Caki2 (cell line): ENCODE results near the gene SKOR1. TPM values are rescaled to one million over a fixed set of nuclear protein-coding genes. Genes with fewer than 3 reads are reported as not detected.

Source experiments
- DNase-seq: peaks from one replicate; pipeline ENCODE4 v3.0.0-alpha.2; 2015; ENCODE audit warnings: low read depth
- in situ Hi-C: cut with HindIII; loops from 2 replicates; pipeline ENCODE4 v1.10.0; 2016; ENCODE audit warnings: low sequenced_read_pairs, low pct_unique_long_range_greater_than_20kb, mixed read lengths
- total RNA-seq: library from RNA; depleted of rRNA; stranded (reverse); fragments of >200 nt; shearing (Covaris generic); gene quantifications from 2 replicates; pipeline ENCODE4 v1.2.3, GENCODE V29; 2014; ENCODE audit warnings: low replicate concordance

The SKOR1 gene
- total RNA-seq, 1 experiment from 2014 or later, result 0.61 TPM

- peak; percentile 29 for DNase-seq
- in situ Hi-C loops, result no loop called here
Observed at GRCh38 chr15:67838789-67839332, 13.6 kb downstream of the SKOR1 start.

GRCh38 chr15:67839499-67839928 lies 14.2 kb downstream of the SKOR1 start:
- peak; percentile 80 for DNase-seq
- in situ Hi-C loops, result no loop called here

DNA sequence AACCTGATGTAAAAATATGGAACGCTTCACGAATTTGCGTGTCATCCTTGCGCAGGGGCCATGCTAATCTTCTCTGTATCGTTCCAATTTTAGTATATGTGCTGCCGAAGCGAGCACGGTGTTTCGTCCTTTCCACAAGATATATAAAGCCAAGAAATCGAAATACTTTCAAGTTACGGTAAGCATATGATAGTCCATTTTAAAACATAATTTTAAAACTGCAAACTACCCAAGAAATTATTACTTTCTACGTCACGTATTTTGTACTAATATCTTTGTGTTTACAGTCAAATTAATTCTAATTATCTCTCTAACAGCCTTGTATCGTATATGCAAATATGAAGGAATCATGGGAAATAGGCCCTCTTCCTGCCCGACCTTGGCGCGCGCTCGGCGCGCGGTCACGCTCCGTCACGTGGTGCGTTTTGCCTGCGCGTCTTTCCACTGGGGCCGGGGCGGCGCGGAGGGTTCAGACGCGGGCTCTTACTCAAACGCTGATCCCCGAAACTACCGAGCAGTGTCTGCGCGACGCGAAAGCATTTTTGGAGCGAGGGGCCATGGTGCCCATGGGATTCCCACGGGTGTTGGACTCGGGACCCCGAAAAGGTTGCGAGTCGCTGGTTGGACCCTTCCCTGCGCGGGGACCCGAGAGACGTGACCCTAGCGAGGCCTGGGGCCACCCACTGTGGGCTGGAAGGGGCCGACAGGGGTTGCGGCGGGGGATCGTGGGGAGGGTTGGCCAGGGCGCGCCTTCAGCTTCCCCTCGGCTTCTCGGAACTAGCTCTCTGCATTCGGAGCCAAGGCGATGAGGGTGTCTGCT lies 14.8 kb downstream of the SKOR1 start, which contains the start of gene RNU6-1:
Gene RNU6-1 (minus strand): TSS at position 117 of the 820 bp plus-strand sequence.
- DNase-seq, result peak; percentile 90
- in situ Hi-C loops, result no loop called here

- DNase-seq, result peak; percentile 52
- in situ Hi-C loops, result no loop called here
Observed at GRCh38 chr15:67840749-67841512, 15.6 kb downstream of the SKOR1 start.

- DNase-seq, result no peak
- in situ Hi-C loops, result no loop called here
Observed at GRCh38 chr15:67841513-67841762, 16.1 kb downstream of the SKOR1 start.

DNA sequence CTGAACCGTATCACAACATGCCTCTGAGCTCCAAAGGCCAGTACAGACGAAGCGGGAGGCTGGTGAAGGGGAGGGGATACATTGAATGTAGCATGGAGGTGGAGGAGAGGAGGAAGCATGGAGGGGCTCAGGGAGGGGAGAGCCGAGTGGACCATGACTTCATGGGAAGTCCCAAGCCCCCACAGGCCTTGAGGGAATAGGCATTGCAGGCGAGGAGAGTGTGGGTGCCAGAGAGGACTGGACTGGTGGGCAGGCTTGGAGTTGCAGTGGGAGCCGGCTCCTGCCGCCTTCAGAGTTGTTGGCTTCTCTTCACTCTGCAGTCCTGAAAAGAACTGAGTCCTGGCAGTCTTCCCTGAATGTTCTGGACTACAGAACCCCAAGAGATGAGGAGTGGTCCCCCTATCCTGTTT lies 17.8 kb downstream of the SKOR1 start:
- in situ Hi-C loops, result no loop called here
- DNase-seq, result no peak

GRCh38 chr15:67843571-67844387 lies 18.5 kb downstream of the SKOR1 start:
- no peak for DNase-seq
- in situ Hi-C loops, result no loop called here

GRCh38 chr15:67845974-67846373 lies 20.7 kb downstream of the SKOR1 start:
- DNase-seq, result no peak
- in situ Hi-C loops, result no loop called here

DNA sequence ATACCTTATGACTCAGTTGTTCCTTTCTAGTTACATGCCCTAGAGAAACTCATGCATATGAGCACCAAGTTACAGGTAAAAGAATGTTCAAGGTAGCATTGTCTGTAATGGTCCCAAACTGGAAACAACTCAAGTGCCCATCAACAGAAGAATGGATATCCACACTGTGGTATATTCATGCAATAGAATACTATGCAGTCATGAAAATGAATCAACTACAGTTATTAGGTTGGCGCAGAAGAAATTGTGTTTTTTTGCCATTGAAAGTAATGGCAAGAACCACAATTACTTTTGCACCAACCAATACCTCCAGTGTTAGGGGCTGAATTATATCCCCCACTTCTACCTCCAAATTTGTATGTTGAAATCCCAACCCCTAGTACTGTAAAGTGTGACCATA lies 24.2 kb downstream of the SKOR1 start:
- in situ Hi-C loops, result no loop called here
- DNase-seq, result no peak

- DNase-seq, result no peak
- in situ Hi-C loops, result no loop called here
Observed at GRCh38 chr15:67850336-67850735, 25.0 kb downstream of the SKOR1 start.

DNA sequence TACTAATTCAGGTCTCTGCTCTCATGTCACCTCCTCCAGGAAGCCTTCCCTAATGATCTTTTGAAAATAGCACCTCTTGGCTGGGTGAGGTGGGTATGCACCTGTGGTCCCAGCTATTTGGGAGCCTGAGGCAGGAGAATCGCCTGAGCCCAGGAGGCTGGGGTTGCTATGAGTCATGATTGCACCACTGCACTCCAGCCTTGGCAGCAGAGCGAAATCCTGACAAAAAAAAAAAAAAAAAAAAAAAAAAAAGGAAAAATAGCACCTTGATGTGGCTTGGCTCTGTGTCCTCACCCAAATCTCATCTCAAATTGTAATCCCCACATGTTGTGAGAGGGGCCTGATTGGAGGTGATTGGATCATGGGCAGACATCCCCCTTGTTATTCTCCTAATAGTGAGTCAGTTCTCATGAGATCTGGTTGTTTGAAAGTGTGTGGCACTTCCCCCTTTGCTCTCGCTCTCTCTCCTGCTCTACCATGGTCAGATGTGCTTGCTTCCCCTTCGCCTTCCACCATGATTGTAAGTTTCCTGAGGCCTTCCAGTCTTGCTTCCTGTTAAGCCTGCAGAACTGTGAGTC lies 25.8 kb downstream of the SKOR1 start:
- no peak for DNase-seq
- in situ Hi-C loops, result no loop called here

DNA sequence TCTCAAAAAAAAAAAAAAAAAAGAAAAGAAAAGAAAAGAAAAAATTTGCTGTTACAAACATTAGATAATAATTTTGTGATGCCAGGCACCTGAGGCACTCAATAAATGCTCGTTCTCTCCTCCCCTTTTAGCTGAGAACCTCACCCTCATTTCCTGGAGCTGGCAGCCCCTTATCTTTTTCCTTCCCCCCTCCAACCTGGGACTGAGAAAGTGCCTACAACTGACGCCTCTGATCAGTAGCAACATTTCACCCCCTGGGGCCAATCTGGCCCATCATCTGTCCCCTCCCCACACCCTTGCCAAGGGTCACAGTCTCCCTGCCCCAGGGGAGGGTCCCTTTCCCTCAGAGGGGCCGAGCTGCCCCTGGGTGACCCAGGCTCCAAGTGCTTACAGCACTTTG lies 27.1 kb downstream of the SKOR1 start:
- DNase-seq, result no peak

GRCh38 chr15:67853454-67853853 lies 28.1 kb downstream of the SKOR1 start:
- in situ Hi-C loops, result no loop called here

More for the DNA sequence above, 27.1 kb downstream of the SKOR1 start:
- in situ Hi-C loops, result no loop called here

DNA sequence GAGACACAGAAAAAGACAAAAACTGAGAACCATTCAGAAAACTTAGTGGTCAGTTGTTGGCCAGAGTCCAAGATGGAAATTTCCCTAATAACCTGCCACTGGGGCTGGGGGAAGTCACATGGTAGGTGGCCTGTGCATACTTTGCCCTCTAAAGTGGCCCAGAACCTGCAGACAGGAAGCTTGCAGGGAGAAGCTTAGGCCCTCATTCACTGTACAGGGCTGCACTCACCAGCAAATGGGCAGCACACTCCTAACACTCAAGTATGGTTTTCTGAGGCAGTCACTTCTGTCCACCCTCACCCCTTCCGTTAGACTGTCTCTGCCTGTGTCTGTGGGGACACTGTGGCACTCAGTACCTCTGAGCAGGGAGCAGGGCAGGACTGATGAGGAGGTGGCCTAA lies 29.0 kb downstream of the SKOR1 start:
- in situ Hi-C loops, result no loop called here
- DNase-seq, result no peak

More at GRCh38 chr15:67853454-67853853, 28.1 kb downstream of the SKOR1 start:
- DNase-seq, result no peak

DNA sequence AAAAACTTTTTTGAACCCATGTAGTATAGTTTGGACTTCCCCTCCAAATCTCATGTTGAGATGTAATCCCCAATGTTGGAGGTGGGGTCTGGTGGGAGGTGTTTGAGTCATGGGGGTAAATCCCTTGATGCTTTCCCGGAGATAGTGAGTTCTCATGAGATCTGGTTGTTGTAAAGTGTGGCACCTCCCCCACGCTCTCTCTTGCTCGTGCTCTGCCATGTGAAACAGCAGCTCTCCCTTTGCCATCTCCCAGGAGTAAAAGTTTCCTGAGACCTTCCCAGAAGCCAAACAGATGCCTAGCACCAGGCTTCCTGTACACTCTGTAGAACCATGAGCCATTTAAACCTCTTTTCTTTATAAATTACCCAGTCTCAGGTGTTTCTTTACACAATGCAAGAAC lies 30.5 kb downstream of the SKOR1 start:
- DNase-seq, result no peak
- in situ Hi-C loops, result no loop called here

GRCh38 chr15:67857220-67857619 lies 31.9 kb downstream of the SKOR1 start:
- in situ Hi-C loops, result no loop called here
- no peak for DNase-seq

DNA sequence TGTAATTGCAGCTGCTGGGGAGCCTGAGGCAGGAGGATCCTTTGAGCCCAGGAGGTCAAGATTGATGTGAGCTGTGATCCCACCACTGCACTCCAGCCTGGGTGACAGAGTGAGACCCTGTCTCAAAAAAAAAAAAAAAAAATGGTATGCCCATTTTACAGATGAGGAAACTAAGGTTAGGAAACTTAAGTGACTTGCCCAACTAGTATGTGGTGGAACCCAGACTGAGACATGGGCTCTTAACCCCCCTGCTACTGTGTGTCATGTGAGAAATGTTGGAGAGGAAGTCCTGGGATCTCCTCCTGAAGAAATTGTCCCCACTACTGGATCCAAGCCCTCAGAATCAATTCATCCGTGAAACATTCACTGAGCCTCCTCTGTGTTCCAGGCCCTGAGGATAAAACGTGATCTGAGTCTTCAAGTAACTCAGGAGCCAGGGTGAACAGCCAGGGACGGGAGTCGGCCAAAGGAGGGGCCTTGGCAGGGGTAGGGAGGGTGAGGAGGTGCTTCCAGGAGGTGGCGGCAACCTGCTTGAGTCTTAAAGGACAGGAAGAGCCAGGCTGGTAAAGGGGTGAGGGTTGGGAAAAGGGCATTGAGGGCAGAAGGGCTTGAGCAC lies 34.1 kb downstream of the SKOR1 start:
- no peak for DNase-seq
- in situ Hi-C loops, result no loop called here

DNA sequence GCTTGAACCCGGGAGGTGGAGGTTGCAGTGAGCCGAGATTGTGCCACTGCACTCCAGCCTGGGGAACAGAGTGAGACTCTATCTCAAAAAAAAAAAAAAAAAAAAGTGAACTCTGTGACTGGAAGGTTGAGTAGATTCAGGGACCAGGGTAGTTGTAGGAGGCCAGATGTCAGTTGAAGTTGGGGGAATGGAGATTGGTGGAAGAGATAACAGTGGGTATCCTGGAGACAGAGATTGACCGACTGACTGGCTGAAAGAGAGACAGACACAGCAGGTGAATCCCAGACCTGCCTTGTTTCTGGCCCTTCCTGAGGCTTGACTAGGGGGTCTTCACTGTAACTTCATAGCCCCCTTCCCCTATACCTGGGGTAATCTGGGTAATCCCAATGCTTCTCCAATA lies 36.7 kb downstream of the SKOR1 start:
- in situ Hi-C loops, result no loop called here
- DNase-seq, result no peak
